Cardiac septum (tissue), 1 donor: ENCODE data around the gene ETNK1. TPM values are rescaled to one million over a fixed set of nuclear protein-coding genes. Genes with fewer than 3 reads are reported as not detected.

Experiments
- DNase-seq: peaks from one replicate; pipeline ENCODE4 v3.0.0-alpha.2; 2020; ENCODE audit warnings: low spot score
- intact Hi-C: fragments of 100-400 bp; cut with DNase I; formaldehyde crosslinking; loops from one replicate; pipeline ENCODE4 v1.14.0; 2022
- total RNA-seq: library from RNA; stranded (reverse); fragmentation: NEBNext Ultra II Directional; extraction: Animal tissue kit (Norgen Biotek cat#: 25700); gene quantifications from one replicate; pipeline ENCODE4 v1.2.1, GENCODE V29; 2021
- donor health status: DM: no; HTN: no; CAD: no.

ETNK1 gene
- total RNA-seq, 1 donor from 2014 or later, result 20.6 TPM

GRCh38 chr12:22729431-22729956 is 104.5 kb downstream of the ETNK1 start:
- intact Hi-C loops, result no loop called here
- DNase-seq, result no peak

GRCh38 chr12:22729957-22730443 is 105.0 kb downstream of the ETNK1 start:
- intact Hi-C loops, result no loop called here

GRCh38 chr12:22731236-22731635 is 106.3 kb downstream of the ETNK1 start:
- no peak for DNase-seq
- intact Hi-C loops, result no loop called here

More at GRCh38 chr12:22729957-22730443, 105.0 kb downstream of the ETNK1 start:
- no peak for DNase-seq

GRCh38 chr12:22733756-22734155 is 108.8 kb downstream of the ETNK1 start:
- intact Hi-C loops, result no loop called here
- DNase-seq, result no peak

GRCh38 chr12:22738945-22739344 is 114.0 kb downstream of the ETNK1 start:
- intact Hi-C loops, result no loop called here
- DNase-seq, result no peak

Other genes with a start within 250 kb of the ETNK1 start
- gene C2CD5, start 80.6 kb upstream of the ETNK1 start, total RNA-seq, result 18.2 TPM